Stimulated activated CD8-positive, alpha-beta memory T cell treated with anti-CD3 and anti-CD28 coated beads, Interleukin-4, amount 100 ng/mL, for 24 hours (primary cell): ENCODE measurements around the gene POGK.

ENCODE experiments used
- DNase-seq: peaks from one replicate; pipeline ENCODE4 v3.0.0-alpha.2; 2020; ENCODE audit warnings: low read depth

POGK gene

DNA sequence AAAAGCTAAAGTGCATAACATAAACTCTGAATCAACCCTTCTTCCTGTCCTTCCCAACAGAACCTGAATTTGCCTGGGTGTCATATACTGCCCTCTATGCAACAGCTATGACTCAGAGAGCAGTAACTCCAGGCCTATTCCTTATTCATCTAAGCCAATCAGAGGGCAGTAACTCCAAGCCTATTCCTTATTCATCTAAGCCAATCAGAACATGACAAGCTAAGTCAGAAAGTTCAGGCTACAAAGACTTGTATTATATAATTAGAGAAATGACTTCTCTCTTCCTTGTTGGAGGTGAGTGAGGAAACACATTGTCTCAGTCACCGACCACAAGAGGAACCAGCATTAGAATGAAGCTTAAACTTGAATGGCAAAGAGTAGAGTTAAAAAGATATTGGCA, 63.0 kb downstream of the POGK start:
- no peak for DNase-seq

DNA sequence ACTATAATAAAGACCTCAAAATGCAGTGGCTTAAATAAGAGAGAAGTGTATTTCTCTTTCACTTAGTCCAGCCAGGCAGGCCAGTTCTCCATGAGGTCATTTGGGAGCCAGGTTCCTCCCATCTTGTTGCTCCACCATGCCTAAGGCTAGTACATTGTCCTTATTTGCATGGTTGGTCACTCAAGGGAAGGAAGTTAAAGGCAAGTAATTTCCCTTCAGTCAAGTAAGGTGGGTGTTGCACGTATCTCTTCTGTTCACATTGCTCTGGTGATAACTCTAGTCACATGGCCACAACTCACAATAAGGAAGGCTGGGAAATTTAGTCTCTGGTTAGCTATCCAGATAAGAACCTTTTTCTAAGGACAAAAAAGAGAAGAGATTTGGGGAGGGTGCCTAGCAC, 64.0 kb downstream of the POGK start:
- no peak for DNase-seq

DNA sequence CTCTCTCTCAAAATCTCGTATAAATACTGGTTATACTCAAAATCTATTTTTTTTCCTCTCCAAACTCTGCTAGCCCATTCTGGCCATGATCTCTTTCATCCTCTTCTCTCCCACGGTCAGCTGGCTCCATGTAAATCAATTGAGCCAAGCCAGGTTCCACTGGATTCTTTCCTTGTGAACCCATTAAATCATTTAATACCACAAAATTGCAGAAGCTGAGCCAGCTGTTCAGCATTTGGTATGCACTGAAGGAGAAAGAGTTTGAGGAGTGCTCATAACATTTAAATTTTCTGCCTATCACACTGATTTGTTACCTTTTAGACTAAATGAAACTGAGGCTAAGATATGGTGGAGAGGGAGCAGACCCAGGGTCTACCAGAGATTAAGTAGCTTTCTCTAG, 65.9 kb downstream of the POGK start:
- DNase-seq = no peak

DNA sequence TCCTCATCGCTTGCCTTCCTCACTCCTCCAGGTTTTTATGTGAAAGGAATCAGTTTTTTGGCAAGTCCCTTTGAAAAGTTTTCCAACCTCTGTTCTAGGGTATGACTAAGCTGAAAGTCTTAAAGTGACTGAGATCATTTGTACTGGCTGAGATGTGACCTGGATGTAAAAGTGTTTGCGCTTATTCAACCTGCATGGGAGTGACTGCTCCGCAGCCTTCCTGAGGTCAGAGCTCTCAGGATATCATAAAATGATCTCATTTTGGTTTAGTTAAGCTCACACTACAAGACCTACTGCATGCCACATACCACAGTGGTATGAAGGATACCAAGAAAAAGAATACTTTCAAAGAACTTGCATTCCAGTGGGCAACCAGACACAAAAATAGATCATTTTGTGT, 66.6 kb downstream of the POGK start:
- DNase-seq = no peak
